ENCODE data around the gene NID2. TPM values are rescaled to one million over a fixed set of nuclear protein-coding genes. Genes with fewer than 3 reads are reported as not detected.

NID2 gene
- total and polyA plus RNA-seq, 3 donors from 2014 or later: 5.3 to 10.6 (median 8.1) TPM

DNA sequence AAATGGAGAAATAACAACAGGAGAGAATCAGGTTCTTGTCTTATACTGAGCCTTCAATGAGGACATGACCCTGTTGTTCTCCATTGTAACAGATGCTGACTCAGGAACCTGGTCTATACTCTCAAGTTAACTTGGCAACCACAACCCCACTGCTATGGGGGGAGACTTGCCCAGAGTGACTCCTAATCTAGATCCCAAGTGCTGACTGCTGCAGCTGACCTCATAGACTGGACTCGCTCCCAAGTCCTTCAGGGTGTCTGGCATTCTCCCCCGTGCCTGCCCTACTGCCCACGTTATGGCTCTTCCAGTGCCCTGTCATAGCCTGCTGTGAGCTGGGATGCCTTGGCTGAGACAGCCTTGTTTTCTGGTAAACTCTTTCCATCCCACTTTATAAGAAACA, 37.1 kb downstream of the NID2 start:
- H3K4me1 ChIP-seq: peaks cover 4% of the 10 kb centered on the region
- H3K27me3 ChIP-seq: no peaks in the 10 kb centered on the region
- 37 to 60% methylated on average over 3 of the region's 3 CpGs for WGBS, 2 donors
- no peak for TF ChIP-seq POLR2A (IDR thresholded peaks at IDR 0.05)
- TF ChIP-seq, protein P1, sequence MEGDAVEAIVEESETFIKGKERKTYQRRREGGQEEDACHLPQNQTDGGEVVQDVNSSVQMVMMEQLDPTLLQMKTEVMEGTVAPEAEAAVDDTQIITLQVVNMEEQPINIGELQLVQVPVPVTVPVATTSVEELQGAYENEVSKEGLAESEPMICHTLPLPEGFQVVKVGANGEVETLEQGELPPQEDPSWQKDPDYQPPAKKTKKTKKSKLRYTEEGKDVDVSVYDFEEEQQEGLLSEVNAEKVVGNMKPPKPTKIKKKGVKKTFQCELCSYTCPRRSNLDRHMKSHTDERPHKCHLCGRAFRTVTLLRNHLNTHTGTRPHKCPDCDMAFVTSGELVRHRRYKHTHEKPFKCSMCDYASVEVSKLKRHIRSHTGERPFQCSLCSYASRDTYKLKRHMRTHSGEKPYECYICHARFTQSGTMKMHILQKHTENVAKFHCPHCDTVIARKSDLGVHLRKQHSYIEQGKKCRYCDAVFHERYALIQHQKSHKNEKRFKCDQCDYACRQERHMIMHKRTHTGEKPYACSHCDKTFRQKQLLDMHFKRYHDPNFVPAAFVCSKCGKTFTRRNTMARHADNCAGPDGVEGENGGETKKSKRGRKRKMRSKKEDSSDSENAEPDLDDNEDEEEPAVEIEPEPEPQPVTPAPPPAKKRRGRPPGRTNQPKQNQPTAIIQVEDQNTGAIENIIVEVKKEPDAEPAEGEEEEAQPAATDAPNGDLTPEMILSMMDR (IDR thresholded peaks at IDR 0.05): no peak
- no peaks in the 10 kb centered on the region for H3K36me3 ChIP-seq (ENCODE audit: low read depth, missing control alignments)
- DNase-seq: no peak
- no peak overlapping the region for H3K4me3 ChIP-seq
- no peaks in the 10 kb centered on the region for H3K9me3 ChIP-seq
- intact Hi-C loops (cut with DNase I; ENCODE audit: low total_unique reads): no loop called here
- no peak overlapping the region for H3K27ac ChIP-seq

DNA sequence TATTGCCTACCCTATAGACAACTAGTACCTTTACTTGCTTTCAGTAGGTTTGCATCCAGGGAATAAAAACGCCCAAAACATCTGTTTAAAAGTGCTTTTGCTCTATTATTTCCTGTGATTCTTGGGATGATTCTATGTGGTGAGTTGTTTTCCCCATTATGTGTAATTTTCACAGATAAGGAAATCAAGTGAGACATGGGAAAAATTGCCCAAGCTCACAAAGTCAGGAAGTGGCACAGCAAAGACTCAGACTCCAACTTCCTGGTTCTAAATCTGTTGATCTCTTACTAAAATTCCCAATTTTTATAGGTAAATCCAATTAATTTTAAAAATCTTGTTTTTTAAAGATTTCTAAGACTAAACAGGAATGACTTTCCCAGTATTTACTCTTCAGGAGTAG, 39.0 kb downstream of the NID2 start:
- intact Hi-C loops (cut with DNase I; ENCODE audit: low total_unique reads): no loop called here
- no peak for TF ChIP-seq POLR2A (IDR thresholded peaks at IDR 0.05)
- TF ChIP-seq, protein P1 (IDR thresholded peaks at IDR 0.05): no peak
- DNase-seq: no peak
- H3K4me1 ChIP-seq: peaks cover 4% of the 10 kb centered on the region
- 90 to 100% methylated on average over 1 of the region's 1 CpG for WGBS, 2 donors
- no peaks in the 10 kb centered on the region for H3K36me3 ChIP-seq (ENCODE audit: low read depth, missing control alignments)
- no peak overlapping the region for H3K27ac ChIP-seq
- H3K27me3 ChIP-seq: no peaks in the 10 kb centered on the region
- H3K9me3 ChIP-seq: no peaks in the 10 kb centered on the region
- no peak overlapping the region for H3K4me3 ChIP-seq

DNA sequence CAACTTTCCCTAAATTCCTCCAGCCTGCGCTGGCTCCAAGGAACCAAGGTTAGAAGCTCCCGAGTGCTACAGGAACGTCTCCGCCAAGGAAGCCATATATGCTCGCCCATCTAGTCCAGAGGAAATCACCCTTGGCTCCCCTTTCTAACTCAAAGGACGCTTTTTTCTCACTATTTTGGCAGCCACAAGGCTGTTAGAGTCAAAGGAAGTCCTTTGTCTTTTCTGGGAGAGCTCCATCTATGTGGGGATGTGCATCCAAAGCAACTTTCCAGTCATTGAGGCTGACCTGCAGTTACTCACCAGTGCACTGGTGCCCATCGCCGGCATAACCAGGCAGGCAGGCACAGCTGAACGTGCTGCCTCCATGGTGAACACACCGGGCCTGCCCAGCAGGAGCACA, 42.0 kb downstream of the NID2 start:
- TF ChIP-seq, protein P1 (IDR thresholded peaks at IDR 0.05): no peak
- no peak for TF ChIP-seq POLR2A (IDR thresholded peaks at IDR 0.05)
- Histone ChIP-seq H3K9me3 (no peaks in the 10 kb centered on the region), H3K27me3 (no peaks in the 10 kb centered on the region), H3K36me3 (ENCODE audit: low read depth, missing control alignments) (no peaks in the 10 kb centered on the region), H3K4me1 (no peaks in the 10 kb centered on the region), H3K27ac (no peak overlapping the region), H3K4me3 (no peak overlapping the region)
- intact Hi-C loops (cut with DNase I; ENCODE audit: low total_unique reads): no loop called here
- no peak for DNase-seq
- WGBS, 2 donors: 64 to 78% methylated on average over 10 of the region's 10 CpGs

DNA sequence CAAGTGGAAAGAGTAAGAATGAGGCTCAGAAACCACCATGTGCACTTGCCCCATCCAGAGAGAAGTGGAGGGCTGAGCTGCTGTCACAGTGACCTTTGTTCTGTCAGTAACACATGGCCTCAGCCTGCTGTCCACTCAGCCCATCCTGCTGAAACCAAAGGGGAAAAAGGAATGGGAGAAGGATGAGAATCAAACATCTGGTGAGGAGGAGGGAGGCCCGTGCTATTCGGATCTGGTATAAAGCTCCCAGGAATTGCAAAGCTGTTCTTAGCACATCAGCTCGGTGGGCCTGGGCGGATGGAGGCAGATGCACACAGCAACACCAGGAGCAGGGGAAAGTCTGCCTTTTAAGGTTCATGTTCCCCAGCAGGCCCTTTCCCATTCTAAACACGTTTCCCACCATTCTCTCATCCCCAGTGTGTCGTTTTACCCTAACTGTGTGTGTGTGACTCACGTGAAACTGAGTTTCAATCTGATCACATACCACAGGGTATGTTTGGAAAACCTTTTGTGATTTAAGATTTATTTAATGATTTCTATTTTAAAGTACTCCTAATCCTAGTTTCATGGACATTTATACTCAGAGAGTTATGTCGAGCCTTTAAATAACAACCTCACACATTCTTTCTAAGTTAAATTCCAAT, 42.7 kb downstream of the NID2 start:
- WGBS, 2 donors: 84 to 85% methylated on average over 8 of the region's 8 CpGs
- no peaks in the 10 kb centered on the region for H3K4me1 ChIP-seq
- intact Hi-C loops (cut with DNase I; ENCODE audit: low total_unique reads): no loop called here
- no peaks in the 10 kb centered on the region for H3K9me3 ChIP-seq
- H3K27me3 ChIP-seq: no peaks in the 10 kb centered on the region
- H3K4me3 ChIP-seq: no peak overlapping the region
- no peak overlapping the region for H3K27ac ChIP-seq
- TF ChIP-seq, protein P1 (IDR thresholded peaks at IDR 0.05): no peak
- TF ChIP-seq POLR2A (IDR thresholded peaks at IDR 0.05): no peak
- H3K36me3 ChIP-seq (ENCODE audit: low read depth, missing control alignments): no peaks in the 10 kb centered on the region
- DNase-seq: no peak

DNA sequence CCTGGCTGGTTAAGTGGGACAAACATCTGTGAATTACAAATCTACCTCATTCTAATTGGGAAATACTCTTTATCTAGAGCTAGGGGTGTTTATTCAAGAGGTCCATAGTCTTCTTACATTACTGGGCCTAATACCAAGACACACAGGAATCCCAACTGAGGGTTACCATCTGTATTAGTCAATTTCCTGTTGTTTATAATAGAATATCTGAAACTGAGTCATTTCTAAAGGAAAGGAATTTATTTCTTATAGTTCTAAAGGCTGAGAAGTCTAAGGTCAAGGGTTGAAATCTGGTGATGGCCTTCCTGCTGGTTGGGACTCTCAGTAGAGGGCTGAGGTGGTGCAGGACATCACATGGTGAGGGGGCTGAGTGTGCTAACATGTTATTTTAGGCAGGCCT, 43.5 kb downstream of the NID2 start:
- TF ChIP-seq, protein P1 (IDR thresholded peaks at IDR 0.05): no peak
- TF ChIP-seq POLR2A (IDR thresholded peaks at IDR 0.05): no peak
- DNase-seq: no peak
- Histone ChIP-seq H3K4me1 (no peaks in the 10 kb centered on the region), H3K4me3 (no peak overlapping the region), H3K36me3 (ENCODE audit: low read depth, missing control alignments) (no peaks in the 10 kb centered on the region), H3K27ac (peak overlapping the region in 1 of 2 donors; percentile 43), H3K27me3 (no peaks in the 10 kb centered on the region), H3K9me3 (no peaks in the 10 kb centered on the region)
- intact Hi-C loops (cut with DNase I; ENCODE audit: low total_unique reads): no loop called here

All from testis (tissue), 3 donors.